DND-41 (cell line): ENCODE measurements around the gene DEPDC4.

Experiments
- CTCF ChIP-seq: IDR thresholded peaks from 2 replicates; pipeline ENCODE4 v1.5.1; 2012; ENCODE audit warnings: borderline replicate concordance, low read length, moderate library complexity, mild to moderate bottlenecking; ENCODE audit not compliant: poor library complexity, severe bottlenecking; ENCODE audit errors: extremely low read depth
- EZH2 ChIP-seq: IDR thresholded peaks from 3 replicates; pipeline ENCODE4 v1.6.1; 2012; ENCODE audit warnings: borderline replicate concordance, low read depth, mild to moderate bottlenecking, moderate library complexity, low read length, inconsistent platforms; ENCODE audit not compliant: severe bottlenecking

DNA sequence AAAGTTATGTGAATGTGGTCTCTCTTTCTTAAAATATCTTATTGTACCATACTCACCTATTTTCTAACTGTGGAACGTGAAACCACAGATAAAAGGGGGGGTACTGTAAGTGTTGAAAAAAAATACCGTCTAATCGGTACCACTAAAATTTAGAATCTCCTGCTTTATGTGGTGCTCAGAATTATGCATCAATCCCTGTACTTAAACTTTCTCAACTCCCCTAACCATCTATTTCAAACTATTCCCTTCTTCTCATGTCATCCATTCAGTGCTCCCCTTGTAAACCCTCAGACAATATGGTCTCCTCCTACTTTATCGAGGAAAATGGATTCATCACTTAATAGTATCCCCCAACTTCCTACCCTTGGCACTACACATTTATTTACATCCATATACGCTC lies 23.7 kb downstream of the DEPDC4 start:
- TF ChIP-seq CTCF (no peak), EZH2 (no peak)
